VCaP (cell line): ENCODE data around the gene NR3C2.

Experiments used
- H3K27ac ChIP-seq: fragments of 450-650 bp; 2 replicates; pipeline ENCODE4 v1.5.1; 2017
- TF ChIP-seq, protein P1 (sequence below): fragments of 450-650 bp; conservative IDR thresholded peaks from 2 replicates; pipeline ENCODE4 v1.5.1; 2017; ENCODE audit warnings: mild to moderate bottlenecking, moderate library complexity

NR3C2 gene

DNA sequence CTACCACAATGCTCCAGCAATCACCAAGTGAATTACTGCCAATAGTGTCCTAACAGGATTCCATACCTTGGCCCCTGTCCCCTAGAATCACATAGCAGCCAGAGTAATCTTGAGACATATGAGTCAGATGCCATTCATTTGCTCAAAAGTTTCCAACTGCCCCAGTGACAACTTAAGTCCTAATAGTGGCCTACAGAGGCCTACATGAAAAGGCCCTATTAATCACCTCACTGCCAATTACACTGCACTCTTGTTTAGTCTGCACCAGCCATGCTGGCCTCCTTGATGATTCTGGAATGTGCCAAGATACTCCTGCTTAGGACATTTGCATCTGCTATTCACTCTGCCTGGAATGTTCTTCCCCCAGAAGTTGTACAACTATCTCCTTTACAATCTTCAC is 130.7 kb downstream of the NR3C2 start:
- no peak overlapping the region for H3K27ac ChIP-seq
- TF ChIP-seq, protein P1, sequence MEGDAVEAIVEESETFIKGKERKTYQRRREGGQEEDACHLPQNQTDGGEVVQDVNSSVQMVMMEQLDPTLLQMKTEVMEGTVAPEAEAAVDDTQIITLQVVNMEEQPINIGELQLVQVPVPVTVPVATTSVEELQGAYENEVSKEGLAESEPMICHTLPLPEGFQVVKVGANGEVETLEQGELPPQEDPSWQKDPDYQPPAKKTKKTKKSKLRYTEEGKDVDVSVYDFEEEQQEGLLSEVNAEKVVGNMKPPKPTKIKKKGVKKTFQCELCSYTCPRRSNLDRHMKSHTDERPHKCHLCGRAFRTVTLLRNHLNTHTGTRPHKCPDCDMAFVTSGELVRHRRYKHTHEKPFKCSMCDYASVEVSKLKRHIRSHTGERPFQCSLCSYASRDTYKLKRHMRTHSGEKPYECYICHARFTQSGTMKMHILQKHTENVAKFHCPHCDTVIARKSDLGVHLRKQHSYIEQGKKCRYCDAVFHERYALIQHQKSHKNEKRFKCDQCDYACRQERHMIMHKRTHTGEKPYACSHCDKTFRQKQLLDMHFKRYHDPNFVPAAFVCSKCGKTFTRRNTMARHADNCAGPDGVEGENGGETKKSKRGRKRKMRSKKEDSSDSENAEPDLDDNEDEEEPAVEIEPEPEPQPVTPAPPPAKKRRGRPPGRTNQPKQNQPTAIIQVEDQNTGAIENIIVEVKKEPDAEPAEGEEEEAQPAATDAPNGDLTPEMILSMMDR: no peak

DNA sequence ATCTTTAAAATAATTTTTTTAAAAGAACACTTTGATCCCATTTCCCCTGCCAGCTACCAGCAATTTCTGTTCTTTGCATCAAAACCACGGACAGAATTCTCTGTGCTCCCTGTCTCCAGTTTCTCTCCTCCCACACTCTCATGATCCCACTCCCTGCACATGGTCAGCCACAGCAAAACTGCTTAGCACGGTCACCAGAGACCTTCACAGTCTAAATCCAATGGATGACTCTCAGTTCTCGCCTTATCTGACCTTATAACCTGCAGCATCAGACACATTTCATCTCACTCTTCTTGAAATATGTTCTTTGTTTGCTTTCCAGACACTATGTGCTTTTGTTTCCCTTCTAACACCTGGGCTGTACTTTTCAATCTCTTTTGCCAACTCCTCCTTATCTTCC is 131.5 kb downstream of the NR3C2 start:
- TF ChIP-seq, protein P1: no peak
- no peak overlapping the region for H3K27ac ChIP-seq

- TF ChIP-seq, protein P1: no peak
- H3K27ac ChIP-seq: no peak overlapping the region
Observed at GRCh38 chr4:148305751-148306150, 136.5 kb downstream of the NR3C2 start.

- TF ChIP-seq, protein P1: no peak
Observed at GRCh38 chr4:148302416-148302815, 139.8 kb downstream of the NR3C2 start.

DNA sequence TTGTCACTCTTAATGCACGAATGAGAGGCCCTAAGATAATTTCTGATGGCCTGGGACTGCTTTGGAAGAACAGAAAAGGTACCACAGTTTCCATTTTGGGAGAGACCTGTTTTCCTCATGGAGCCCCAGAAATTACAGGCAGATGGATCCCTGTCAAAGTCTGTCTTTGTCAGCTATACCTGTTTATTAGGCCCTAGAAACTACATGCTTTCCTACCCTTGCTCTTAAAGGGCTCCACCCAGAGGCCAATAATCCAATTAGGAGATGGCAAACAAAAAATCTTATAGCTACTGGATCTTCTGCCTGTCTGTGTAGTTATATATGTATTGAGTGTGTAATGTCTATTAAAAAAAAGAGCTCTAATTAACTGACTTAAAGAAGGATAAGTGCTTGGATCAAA is 141.3 kb downstream of the NR3C2 start:
- no peak overlapping the region for H3K27ac ChIP-seq
- TF ChIP-seq, protein P1: no peak

More at GRCh38 chr4:148302416-148302815, 139.8 kb downstream of the NR3C2 start:
- H3K27ac ChIP-seq: no peak overlapping the region

DNA sequence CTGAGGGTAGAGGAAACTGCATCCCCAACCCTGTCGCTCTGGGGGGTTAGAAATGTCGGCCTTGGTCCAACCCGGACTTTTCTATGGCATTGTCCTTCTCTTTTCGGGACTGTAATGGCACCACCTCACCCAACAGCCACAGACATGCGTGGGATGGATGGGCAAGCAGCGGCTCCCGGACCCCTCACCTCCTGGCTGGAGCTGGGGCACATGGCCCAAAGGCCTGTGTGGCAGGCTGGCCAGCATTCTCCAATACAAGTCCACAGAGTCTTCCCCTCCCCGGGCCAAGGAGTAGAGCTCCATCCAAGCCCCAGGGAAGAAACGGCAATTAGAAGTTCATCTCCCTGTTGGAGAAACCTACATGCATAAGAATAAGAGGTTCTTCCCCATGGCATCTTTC is 142.9 kb downstream of the NR3C2 start:
- TF ChIP-seq, protein P1: no peak
- H3K27ac ChIP-seq: no peak overlapping the region

DNA sequence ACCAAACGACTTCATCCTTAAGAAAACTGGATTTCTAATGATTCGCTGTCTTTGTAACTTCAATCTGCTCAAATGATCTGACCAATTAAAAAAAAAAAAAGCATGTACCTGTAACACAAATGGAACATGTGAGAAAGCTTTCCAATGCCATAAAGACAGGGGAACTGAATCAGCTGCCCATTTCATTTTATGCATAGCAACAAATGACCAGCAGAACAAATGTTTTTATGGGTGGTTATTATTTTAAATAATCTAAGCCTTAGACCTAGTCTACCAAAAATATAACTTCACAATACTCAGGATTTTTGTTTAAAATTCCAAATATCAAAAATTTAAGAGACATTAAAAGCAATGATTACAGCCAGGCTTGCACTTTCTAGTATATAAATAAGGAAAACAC is 145.7 kb downstream of the NR3C2 start:
- TF ChIP-seq, protein P1: no peak
- H3K27ac ChIP-seq: no peak overlapping the region

DNA sequence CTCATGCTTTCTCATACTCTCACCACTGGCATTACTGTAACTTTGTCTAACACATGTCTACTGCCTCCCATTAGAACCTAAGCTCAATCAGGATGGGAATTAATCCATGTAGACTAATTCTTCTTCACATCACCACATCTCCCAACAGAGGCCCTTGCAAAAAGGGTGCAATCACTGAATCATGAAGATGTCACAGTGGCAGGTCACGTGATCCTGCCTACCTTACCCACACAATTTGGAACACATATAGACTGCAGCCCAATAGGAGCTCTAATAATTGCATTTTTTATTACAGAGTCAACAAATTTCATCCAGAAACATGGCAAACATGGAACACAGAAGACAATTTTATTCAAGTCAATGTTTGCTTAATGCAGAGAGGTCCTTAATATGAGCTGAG is 146.6 kb downstream of the NR3C2 start:
- H3K27ac ChIP-seq: no peak overlapping the region

More for the DNA sequence above, 146.6 kb downstream of the NR3C2 start:
- TF ChIP-seq, protein P1: no peak
